GM12875 (cell line): ENCODE results near the gene TRIP6.
"Not testable (repeated sequence)": the region's sequence is repeated elsewhere in the genome, so short reads cannot be mapped to it uniquely, and the experiment has no call there.

Experiments used
- H3K4me3 ChIP-seq: one replicate; pipeline ENCODE4 v1.5.1; 2011; ENCODE audit warnings: low read depth, low read length, control low read depth
- TF ChIP-seq, protein P1 (sequence below): IDR thresholded peaks from 2 replicates; pipeline ENCODE4 v1.5.1; 2011; ENCODE audit warnings: low read depth, mild to moderate bottlenecking, control low read depth, inconsistent platforms, low read length, moderate library complexity, borderline replicate concordance; ENCODE audit not compliant: insufficient read depth

The TRIP6 gene

DNA sequence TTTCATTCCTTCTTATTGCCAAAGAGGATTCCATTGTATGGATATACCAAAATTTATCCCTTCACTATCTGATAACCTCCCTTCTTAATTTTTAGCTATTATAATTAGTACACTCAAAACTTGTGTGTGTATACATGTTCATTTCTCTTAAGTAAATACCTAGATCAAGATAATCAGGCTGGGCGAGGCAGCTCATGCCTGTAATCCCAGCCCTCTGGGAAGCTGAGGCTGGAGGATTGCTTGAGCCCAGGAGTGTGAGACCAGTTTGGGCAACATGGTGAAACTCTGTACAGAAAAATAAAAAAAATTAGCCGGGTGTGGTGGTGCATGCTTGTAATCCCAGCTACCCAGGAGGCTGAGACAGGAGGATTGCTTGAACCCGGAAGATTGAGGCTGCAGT lies 44.3 kb downstream of the TRIP6 start:
- TF ChIP-seq, protein P1, sequence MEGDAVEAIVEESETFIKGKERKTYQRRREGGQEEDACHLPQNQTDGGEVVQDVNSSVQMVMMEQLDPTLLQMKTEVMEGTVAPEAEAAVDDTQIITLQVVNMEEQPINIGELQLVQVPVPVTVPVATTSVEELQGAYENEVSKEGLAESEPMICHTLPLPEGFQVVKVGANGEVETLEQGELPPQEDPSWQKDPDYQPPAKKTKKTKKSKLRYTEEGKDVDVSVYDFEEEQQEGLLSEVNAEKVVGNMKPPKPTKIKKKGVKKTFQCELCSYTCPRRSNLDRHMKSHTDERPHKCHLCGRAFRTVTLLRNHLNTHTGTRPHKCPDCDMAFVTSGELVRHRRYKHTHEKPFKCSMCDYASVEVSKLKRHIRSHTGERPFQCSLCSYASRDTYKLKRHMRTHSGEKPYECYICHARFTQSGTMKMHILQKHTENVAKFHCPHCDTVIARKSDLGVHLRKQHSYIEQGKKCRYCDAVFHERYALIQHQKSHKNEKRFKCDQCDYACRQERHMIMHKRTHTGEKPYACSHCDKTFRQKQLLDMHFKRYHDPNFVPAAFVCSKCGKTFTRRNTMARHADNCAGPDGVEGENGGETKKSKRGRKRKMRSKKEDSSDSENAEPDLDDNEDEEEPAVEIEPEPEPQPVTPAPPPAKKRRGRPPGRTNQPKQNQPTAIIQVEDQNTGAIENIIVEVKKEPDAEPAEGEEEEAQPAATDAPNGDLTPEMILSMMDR: no peak
- no peak overlapping the region for H3K4me3 ChIP-seq

DNA sequence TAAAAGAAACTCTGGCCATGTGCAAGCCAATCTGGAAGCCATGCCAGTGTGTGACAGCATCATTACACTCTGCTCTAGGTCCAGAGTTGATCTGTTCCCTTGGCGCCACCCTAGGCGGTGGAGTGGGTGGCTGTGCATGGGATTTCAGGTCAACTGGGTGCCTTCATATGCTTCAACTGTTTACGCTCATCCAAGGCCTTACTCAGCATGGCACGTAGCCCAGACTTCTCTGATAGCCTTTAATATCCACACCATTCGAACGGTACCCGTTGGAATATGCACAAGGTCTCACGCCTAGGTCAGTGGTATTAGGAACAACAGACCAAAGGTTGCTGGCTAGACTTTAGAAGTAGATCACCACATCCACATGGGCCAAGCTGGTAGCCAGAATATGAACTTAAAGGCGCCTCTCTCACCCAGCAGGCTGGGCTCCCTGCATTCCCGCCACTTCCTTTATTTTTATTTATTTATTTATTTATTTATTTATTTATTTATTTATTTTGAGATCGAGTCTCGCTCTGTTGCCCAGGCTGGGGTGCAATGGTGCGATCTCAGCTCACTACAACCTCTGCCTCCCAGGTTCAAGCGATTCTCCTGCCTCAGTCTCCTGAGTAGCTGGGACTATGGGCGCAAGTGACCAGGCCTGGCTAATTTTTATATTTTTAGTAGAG lies 47.2 kb downstream of the TRIP6 start:
- no peak overlapping the region for H3K4me3 ChIP-seq
- TF ChIP-seq, protein P1: no peak

DNA sequence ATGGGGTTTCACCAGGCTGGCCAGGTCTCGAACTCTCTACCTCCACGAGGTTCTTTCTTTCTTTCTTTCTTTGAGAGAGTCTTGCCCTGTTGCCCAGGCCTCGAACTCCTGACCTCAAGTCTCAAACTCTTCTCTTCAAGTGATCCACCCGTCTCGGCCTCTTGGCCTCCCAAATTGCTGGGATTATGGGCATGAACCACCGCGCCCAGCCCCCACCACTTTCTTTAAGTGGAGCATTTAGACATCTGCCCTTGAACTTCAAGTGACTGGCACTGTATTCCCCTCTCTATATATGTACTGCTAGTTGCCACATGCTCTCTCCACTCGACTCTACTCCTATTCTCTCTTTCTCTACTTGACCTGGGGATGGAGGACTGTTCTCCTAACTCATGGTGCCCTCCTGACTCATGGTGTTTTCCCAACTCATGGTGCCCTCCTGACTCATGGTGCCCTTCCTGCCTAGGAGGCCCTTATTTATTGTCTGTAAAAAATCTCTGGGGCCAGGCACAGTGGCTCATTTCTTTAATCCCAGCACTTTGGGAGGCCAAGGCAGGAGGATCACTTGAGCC lies 47.8 kb downstream of the TRIP6 start:
- TF ChIP-seq, protein P1: no peak
- no peak overlapping the region for H3K4me3 ChIP-seq

DNA sequence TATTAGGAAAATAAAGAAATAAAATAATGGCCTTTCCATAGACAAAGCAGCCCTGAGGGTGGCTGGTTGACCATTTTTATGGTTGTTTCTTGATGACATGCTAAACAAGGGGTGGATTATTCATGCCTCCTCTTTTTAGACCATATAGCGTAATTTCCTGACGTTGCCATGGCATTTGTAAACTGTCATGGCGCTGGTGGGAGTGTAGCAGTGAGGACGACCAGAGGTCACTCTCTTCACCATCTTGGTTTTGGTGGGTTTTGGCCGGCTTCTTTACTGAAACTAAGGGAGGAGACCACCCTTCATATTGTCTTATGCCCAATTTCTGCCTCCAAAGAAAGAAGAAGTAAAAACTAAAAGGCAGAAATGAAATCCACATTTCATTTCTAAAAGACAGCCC lies 52.1 kb downstream of the TRIP6 start:
- not testable (repeated sequence) for H3K4me3 ChIP-seq

DNA sequence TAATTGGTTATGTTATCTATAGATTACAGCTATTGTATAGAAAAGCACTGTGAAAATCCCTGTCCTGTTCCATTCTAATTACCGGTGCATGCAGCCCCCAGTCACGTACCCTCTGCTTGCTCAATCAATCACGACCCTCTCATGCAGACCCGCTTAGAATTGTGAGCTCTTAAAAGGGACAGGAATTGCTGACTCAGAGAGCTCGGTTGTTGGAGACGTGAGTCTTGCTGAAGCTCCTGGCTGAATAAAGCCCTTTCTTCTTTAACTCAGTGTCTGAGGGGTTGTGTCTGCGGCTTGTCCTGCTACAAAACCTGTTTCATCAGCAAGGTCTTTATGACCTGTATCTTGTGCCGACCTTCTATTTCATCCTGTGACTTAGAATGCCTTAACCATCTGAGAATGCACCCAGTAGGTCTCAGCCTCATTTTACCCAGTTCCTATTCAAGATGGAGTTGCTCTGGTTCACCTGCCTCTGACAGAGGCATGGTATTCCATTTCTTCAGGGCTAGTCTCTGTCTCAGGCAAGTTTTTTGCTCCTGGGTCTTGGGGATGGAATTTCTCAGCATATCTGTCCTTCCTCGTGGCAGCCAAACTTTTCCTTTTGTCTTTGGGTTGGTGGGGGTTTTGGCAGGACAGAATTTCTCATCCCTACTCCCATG lies 52.7 kb downstream of the TRIP6 start:
- not testable (repeated sequence) for H3K4me3 ChIP-seq

DNA sequence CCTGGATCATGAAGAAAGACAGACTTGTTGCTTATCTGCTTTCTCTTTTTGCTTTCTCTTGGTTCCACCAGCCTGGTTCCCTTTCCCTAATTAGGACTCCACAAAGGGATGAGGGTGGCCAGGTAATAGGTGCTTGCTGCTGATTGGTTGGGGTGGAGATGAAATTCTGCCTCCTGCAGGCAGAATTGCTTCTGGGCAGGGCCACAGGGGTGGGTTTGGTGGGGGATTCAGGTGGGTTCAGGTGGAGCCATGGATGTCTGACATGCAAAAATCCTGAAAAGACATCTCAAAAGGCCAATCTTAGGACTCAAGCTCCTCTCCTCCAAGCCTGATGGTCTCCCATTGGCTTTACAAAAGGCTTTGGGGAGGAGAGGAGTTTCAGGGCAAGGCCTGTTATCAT lies 53.9 kb downstream of the TRIP6 start:
- H3K4me3 ChIP-seq: no peak overlapping the region
- TF ChIP-seq, protein P1: no peak
